ENCODE results near the gene UNC13B.
"Not testable (repeated sequence)": the region's sequence is repeated elsewhere in the genome, so short reads cannot be mapped to it uniquely, and the experiment has no call there.

UNC13B gene

GRCh38 chr9:35164711-35165110, 2.9 kb downstream of the UNC13B start:
- DNase-seq: no peak

GRCh38 chr9:35167429-35167828, 5.6 kb downstream of the UNC13B start:
- DNase-seq: not testable (repeated sequence)

DNA sequence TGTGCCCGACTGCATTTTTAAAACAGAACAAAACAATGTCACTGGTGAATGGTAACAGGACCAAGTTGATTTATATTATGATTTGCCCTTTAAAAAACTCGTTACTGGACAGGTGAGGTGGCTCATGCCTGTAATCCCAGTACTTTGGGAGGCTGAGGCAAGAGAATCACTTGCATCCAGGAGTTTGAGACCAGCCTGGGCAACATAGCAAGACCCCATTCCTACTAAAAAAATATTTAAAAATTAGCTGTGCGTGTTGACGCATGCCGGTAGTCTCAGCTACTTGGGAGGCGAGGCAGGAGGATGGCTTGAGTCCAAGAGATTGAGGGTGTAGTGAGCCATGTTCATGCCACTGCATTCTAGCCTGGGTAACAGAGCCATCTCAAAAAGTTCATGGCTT, 7.2 kb downstream of the UNC13B start:
- no peak for DNase-seq

DNA sequence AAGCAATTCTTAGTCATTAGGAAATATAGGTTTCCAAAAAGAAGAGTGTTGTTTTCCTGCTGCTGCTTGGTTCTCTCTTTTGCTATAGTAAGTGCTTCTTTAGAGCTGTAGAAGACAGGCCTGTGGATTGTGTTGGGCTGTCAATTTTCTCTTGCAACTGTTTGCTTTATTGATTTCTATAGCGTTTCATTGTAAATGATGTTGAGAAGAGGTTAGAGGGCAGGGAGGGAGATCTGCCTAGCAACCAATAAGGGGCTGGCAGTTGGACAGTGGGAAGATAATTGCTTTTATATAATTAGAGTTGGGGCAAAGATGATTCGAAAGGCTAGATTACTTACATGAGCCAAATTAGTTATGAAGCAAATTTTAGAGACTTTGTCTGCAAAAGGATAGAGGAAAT, 11.1 kb downstream of the UNC13B start:
- DNase-seq: no peak

DNA sequence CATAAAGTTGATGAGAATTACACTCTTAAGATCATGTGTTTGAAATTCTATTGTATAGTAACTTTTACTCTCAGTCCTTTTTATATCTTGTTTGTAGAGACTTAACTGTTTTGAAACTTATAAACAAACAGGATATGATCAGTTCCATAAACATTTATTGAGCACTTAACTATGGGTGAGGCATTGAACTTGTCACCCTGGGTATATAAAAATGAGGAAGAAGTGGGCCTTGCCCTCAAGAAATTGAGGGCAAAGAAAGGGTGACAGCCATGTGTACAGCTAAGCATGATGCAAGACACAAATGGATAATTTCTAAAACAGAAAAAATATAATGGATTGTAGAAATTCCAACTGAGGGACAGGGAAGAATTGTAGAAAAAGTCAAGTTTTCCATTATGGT, 15.7 kb downstream of the UNC13B start:
- DNase-seq: no peak

GRCh38 chr9:35179347-35180280, 17.8 kb downstream of the UNC13B start:
- no peak for DNase-seq

DNA sequence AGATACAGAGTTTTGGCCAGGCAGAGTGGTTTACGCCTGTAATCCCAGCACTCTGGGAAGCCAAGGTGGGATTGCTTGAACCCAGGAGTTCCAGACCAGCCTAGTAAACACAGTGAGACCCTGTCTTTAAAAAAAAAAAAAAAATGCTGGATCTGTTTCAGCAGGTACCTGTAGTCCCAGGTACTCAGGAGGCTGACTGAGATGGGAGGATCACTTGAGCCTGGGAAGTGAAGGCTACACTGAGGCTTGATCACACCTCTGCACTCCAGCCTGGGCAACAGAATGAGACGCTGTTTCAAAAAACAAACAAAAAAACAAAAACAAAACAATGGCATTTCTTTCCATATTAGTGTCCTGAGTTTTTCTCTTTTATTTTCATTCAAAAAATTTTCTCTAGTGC, 19.0 kb downstream of the UNC13B start:
- DNase-seq: no peak

DNA sequence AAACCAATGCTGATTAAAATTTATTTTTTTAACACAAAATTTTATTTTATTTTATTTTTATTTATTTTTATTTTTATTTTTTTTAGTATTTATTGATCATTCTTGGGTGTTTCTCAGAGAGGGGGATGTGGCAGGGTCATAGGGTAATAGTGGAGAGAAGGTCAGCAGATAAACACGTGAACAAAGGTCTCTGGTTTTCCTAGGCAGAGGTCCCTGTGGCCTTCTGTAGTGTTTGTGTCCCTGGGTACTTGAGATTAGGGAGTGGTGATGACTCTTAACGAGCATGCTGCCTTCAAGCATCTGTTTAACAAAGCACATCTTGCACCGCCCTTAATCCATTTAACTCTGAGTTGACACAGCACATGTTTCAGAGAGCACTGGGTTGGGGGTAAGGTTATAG, 20.6 kb downstream of the UNC13B start:
- DNase-seq: not testable (repeated sequence)

- not testable (repeated sequence) for DNase-seq
These were observed 21.4 kb downstream of the UNC13B start for GRCh38 chr9:35182996-35183754.

GRCh38 chr9:35183755-35184480, 22.1 kb downstream of the UNC13B start:
- DNase-seq: not testable (repeated sequence)

DNA sequence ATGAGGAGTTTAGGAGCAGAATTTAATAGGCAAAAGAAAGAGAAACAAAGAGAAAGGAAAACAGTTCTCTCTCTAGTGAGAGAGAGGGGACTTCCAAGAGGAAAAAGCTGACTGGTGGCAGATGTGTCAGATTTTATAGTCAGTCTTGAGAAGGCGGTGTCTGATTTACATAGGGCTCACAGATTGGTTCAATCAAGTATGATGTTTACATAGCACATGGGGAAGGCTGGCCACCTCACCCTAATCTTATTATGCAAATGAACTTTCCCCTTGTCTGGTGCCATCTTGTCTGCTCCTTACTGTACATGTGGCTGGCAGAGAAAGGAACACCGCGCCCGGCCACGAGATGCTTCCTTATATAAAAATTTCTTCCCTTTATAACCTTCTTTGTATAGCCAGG, 24.7 kb downstream of the UNC13B start:
- DNase-seq: no peak

DNA sequence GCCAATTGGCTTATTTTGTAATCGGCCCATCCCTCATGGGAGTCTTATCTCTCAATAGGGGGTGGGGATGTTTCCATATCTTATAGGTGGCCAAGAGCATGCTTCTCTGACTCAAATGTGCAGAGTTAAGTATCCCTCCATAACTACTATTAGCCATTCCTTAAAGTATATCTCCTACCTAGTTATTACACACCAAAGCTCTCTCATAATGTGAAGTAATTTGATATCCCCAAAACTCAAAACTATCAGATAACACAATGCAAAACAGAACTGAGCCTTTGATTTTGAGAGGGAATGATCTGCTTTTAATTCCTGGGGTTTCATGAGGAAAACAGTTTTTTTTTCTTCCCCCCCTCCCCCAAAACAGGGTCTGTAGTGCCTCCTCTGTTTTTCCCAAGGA, 28.4 kb downstream of the UNC13B start:
- DNase-seq: no peak

DNA sequence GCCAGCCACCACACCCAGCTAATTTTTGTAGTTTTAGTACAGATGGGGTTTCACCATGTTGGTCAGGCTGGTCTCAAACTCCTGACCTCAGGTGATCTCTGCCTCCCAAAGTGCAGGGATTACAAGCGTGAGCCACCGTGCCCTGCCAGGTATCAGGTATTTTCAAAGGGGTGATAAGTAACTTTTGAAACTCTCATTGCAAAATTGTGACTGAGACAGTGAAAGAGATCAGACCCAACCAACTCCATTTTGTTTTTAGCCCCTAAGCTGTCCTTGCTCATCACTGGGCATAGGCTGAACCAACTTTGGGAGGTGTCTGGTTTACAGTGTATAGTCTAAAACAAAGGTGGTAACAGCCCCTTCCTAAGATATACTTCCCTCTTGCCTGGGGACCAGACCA, 29.3 kb downstream of the UNC13B start:
- no peak for DNase-seq

- no peak for DNase-seq
These were observed 32.0 kb downstream of the UNC13B start for GRCh38 chr9:35193762-35194161.

- no peak for DNase-seq
These were observed 33.9 kb downstream of the UNC13B start for GRCh38 chr9:35195683-35196082.

- DNase-seq: no peak
These were observed 36.4 kb downstream of the UNC13B start for GRCh38 chr9:35198191-35198590.

DNA sequence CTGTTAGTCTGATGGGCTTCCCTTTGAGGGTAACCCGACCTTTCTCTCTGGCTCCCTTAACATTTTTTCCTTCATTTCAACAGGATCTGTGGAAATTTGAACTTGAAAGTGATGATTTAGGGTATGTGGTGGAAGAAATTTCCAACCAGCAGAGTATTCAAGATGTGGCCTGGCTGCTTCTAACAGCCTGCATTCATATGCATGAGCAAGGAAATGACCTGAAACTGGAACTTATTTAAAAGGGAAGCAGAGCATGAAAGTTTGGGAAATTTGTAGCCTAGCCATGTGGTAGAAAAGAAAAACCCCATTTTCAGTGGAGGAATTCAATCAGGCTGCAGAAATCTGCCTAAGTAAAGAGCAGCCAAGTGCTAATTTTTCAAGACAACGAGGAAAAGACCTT, 41.7 kb downstream of the UNC13B start:
- no peak for DNase-seq

GRCh38 chr9:35205340-35205739, 43.5 kb downstream of the UNC13B start:
- DNase-seq: no peak

DNA sequence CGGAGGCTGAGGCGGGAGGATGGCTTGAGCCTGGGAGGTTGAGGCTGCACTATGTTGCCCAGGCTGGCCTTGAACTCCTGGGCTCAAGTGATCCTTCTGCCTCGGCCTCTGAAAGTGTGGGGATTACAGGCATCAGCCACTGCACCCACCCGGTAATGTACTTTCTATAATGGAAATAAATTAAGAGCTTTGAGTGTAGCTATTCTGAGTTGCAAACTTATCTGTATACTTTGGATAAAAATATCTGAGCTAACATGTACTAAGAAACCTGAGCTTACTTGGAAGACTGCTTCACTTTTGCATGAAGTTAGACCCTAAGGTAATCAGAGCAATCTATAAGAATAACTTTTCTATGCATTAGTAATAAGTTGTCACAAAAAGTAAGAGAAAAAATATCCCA, 50.0 kb downstream of the UNC13B start:
- DNase-seq: no peak

DNA sequence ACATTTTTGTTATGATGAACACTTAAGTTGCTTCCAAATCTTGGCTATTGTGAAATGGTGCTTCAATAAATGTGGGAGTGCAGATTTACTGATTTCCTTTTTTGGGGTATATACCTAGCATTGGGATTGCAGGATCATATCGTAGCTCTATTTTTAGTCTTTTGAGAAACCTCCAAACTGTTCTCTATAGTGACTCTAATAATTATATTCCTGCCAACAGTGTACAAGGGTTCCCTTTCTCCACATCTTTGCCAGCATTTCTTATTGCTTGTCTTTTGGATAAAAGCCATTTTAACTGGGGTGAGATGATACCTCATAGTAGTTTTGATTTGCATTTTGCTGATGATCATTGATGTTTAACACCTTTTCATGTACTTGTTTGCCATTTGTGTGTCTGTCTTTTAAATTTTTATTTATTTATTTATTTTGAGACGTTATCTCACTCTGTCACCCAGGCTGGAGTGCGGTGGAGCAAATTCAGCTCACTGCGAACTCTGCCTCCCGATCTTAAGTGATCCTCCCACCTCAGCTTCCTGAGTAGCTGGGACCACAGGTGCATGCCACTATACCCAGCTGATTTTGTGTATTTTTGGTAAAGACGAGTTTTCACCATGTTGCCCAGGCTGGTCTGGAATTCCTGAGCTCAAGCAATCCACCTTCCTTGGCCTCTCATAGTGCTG, 59.0 kb downstream of the UNC13B start:
- DNase-seq: no peak

DNA sequence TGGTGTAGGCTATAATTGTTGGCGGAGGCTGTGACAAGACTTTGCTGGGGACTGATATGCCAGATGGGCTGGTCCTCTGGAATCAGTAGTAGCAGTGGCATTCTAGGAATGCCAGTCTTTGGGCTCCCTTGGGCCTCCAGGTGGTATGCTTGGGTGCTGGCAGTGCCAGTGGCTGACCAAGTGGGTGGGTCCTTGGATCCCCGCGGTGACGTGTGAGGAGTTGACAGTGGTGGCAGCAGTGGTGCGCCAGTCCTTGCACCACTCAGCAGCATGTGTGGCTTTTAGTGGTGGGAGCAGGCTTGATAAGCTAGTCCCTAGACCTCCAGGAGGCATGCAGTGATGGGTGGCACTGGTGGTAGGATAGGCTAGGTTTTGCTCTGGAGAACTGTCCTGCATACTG, 63.9 kb downstream of the UNC13B start:
- no peak for DNase-seq

- no peak for DNase-seq
These were observed 64.8 kb downstream of the UNC13B start for GRCh38 chr9:35226651-35227050.

DNA sequence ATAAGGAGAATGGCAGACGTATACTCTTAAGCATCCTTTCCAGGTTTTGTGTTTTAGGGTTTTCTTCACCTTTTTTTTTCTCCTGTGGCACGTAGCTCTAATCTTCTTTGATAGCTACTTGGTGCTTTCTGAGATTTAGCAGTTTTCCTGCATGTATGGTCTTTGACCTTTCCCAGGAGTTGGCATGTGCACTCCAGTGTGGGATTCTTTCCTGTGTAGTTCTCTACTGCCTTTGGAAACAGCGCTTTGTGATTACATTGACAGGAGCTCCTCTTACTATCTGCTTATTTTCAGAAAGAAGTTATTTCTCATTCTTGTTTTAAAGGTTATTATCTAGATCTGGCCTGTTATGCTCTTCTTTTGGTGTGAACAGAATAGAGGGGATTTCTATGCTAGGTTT, 65.5 kb downstream of the UNC13B start:
- no peak for DNase-seq
